H1 (cell line): ENCODE measurements around the gene TNNI2. TPM values are rescaled to one million over a fixed set of nuclear protein-coding genes. Genes with fewer than 3 reads are reported as not detected.

Source experiments
- CBX8 ChIP-seq: fragments of 300-800, 300-1000 bp; sonication (generic); IDR thresholded peaks from 2 replicates; pipeline ENCODE4 v1.7.1; 2016; ENCODE audit warnings: low read depth, low read length, borderline replicate concordance
- CREB1 ChIP-seq: IDR thresholded peaks from 2 replicates; pipeline ENCODE4 v1.6.1; 2012; ENCODE audit warnings: inconsistent platforms
- HDAC2 ChIP-seq, 2 experiments: fragments of 300-600 bp in 1 of 2; sonication (generic) in 1 of 2; IDR thresholded peaks; 2 replicates each; pipeline ENCODE4 v1.6.1; 2011 to 2012; ENCODE audit warnings: low read depth in 2 of 2, low read length in 2 of 2, mild to moderate bottlenecking in 2 of 2, moderate library complexity in 2 of 2, borderline replicate concordance in 1 of 2, inconsistent platforms in 1 of 2
- MAFK ChIP-seq: IDR thresholded peaks from 2 replicates; pipeline ENCODE4 v1.6.1; 2012; ENCODE audit warnings: low read depth, mild to moderate bottlenecking, improper control_type of control experiment, low read length
- MAX ChIP-seq: IDR thresholded peaks from 2 replicates; pipeline ENCODE4 v1.6.1; 2012; ENCODE audit warnings: inconsistent platforms
- SRF ChIP-seq: IDR thresholded peaks from 2 replicates; pipeline ENCODE4 v1.6.1; 2011; ENCODE audit warnings: mild to moderate bottlenecking, low read depth, low read length, moderate library complexity
- TBP ChIP-seq: IDR thresholded peaks from 2 replicates; pipeline ENCODE4 v1.6.1; 2011; ENCODE audit warnings: low read depth, low read length, improper control_type of control experiment
- YY1 ChIP-seq: IDR thresholded peaks from 2 replicates; pipeline ENCODE4 v1.6.1; 2011; ENCODE audit warnings: low read depth, mild to moderate bottlenecking, low read length
- ZNF274 ChIP-seq: IDR thresholded peaks from 2 replicates; pipeline ENCODE4 v1.7.0; 2012; ENCODE audit warnings: low read length, borderline replicate concordance; ENCODE audit errors: extremely low read depth
- polyA plus RNA-seq, 7 experiments: library from polyadenylated mRNA; depleted of rRNA in 3 of 7; stranded (reverse) in 5 of 7; unstranded in 2 of 7; fragments of >200 nt in 5 of 7; fragments of 200-250 nt in 2 of 7; gene quantifications; 1 replicate in 5 of 7; 2 replicates in 1 of 7; 4 replicates in 1 of 7; pipeline versions ENCODE4 v1.2.1 to v1.2.3, GENCODE V29; 2011 to 2013; ENCODE audit warnings: missing spikeins in 2 of 7, mixed read lengths in 2 of 7
- total RNA-seq: library from RNA; stranded (reverse); fragmentation: NEBNext Ultra II Directional; extraction: Animal tissue kit (Norgen Biotek cat#: 25700); gene quantifications from 2 replicates; pipeline ENCODE4 v1.2.1, GENCODE V29; 2021
- TF ChIP-seq, protein P1 (sequence below): fragments of 300-600 bp; sonication (generic); IDR thresholded peaks from 2 replicates; pipeline ENCODE4 v1.7.1; 2012; ENCODE audit warnings: low read length, moderate library complexity, mild to moderate bottlenecking, inconsistent platforms; ENCODE audit not compliant: insufficient replicate concordance

Gene TNNI2
- total and polyA plus RNA-seq, 2 of the 8 experiments (the other 6 are each of a cell fraction or from before 2014, with no cell fraction given) = not detected

DNA sequence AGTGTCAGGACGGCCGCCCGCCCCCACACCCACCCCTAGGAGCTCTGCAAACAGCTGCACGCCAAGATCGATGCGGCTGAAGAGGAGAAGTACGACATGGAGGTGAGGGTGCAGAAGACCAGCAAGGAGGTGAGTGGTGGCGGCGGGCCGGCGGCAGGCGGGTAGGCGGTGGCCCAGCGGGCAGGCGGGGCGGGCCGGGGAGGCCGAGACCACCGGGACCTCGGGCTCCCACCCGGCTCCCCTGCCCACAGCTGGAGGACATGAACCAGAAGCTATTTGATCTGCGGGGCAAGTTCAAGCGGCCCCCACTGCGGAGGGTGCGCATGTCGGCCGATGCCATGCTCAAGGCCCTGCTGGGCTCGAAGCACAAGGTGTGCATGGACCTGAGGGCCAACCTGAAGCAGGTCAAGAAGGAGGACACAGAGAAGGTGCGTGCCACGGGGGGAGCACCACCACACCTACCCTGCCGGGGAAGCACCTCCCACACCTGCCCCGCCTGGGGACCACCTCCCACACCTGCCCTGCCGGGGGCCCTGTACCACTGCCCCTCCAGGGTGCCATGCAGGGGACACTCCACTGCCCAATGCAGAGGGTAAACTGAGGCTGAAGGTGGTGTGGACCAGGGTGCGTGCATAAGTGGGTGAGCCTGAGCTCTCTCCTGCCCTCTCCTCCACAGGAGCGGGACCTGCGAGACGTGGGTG is 2.1 kb downstream of the TNNI2 start (continued):
- TF ChIP-seq, protein P1, sequence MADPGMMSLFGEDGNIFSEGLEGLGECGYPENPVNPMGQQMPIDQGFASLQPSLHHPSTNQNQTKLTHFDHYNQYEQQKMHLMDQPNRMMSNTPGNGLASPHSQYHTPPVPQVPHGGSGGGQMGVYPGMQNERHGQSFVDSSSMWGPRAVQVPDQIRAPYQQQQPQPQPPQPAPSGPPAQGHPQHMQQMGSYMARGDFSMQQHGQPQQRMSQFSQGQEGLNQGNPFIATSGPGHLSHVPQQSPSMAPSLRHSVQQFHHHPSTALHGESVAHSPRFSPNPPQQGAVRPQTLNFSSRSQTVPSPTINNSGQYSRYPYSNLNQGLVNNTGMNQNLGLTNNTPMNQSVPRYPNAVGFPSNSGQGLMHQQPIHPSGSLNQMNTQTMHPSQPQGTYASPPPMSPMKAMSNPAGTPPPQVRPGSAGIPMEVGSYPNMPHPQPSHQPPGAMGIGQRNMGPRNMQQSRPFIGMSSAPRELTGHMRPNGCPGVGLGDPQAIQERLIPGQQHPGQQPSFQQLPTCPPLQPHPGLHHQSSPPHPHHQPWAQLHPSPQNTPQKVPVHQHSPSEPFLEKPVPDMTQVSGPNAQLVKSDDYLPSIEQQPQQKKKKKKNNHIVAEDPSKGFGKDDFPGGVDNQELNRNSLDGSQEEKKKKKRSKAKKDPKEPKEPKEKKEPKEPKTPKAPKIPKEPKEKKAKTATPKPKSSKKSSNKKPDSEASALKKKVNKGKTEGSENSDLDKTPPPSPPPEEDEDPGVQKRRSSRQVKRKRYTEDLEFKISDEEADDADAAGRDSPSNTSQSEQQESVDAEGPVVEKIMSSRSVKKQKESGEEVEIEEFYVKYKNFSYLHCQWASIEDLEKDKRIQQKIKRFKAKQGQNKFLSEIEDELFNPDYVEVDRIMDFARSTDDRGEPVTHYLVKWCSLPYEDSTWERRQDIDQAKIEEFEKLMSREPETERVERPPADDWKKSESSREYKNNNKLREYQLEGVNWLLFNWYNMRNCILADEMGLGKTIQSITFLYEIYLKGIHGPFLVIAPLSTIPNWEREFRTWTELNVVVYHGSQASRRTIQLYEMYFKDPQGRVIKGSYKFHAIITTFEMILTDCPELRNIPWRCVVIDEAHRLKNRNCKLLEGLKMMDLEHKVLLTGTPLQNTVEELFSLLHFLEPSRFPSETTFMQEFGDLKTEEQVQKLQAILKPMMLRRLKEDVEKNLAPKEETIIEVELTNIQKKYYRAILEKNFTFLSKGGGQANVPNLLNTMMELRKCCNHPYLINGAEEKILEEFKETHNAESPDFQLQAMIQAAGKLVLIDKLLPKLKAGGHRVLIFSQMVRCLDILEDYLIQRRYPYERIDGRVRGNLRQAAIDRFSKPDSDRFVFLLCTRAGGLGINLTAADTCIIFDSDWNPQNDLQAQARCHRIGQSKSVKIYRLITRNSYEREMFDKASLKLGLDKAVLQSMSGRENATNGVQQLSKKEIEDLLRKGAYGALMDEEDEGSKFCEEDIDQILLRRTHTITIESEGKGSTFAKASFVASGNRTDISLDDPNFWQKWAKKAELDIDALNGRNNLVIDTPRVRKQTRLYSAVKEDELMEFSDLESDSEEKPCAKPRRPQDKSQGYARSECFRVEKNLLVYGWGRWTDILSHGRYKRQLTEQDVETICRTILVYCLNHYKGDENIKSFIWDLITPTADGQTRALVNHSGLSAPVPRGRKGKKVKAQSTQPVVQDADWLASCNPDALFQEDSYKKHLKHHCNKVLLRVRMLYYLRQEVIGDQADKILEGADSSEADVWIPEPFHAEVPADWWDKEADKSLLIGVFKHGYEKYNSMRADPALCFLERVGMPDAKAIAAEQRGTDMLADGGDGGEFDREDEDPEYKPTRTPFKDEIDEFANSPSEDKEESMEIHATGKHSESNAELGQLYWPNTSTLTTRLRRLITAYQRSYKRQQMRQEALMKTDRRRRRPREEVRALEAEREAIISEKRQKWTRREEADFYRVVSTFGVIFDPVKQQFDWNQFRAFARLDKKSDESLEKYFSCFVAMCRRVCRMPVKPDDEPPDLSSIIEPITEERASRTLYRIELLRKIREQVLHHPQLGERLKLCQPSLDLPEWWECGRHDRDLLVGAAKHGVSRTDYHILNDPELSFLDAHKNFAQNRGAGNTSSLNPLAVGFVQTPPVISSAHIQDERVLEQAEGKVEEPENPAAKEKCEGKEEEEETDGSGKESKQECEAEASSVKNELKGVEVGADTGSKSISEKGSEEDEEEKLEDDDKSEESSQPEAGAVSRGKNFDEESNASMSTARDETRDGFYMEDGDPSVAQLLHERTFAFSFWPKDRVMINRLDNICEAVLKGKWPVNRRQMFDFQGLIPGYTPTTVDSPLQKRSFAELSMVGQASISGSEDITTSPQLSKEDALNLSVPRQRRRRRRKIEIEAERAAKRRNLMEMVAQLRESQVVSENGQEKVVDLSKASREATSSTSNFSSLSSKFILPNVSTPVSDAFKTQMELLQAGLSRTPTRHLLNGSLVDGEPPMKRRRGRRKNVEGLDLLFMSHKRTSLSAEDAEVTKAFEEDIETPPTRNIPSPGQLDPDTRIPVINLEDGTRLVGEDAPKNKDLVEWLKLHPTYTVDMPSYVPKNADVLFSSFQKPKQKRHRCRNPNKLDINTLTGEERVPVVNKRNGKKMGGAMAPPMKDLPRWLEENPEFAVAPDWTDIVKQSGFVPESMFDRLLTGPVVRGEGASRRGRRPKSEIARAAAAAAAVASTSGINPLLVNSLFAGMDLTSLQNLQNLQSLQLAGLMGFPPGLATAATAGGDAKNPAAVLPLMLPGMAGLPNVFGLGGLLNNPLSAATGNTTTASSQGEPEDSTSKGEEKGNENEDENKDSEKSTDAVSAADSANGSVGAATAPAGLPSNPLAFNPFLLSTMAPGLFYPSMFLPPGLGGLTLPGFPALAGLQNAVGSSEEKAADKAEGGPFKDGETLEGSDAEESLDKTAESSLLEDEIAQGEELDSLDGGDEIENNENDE = no peak
- no peak for TF ChIP-seq HDAC2 (IDR thresholded peaks at IDR 0.05; ENCODE audit: borderline replicate concordance in 1 of 2, low read depth in 2 of 2, low read length in 2 of 2)
- TF ChIP-seq MAFK = no peak
- no peak for TF ChIP-seq CBX8
- no peak for TF ChIP-seq TBP
- no peak for TF ChIP-seq ZNF274
- TF ChIP-seq CREB1 = no peak
- no peak for TF ChIP-seq SRF
- no peak for TF ChIP-seq MAX
- TF ChIP-seq YY1 = no peak
